ENCODE results near the gene YTHDC2. TPM values are rescaled to one million over a fixed set of nuclear protein-coding genes. Genes with fewer than 3 reads are reported as not detected.
A peak's percentile ranks its signal among the peaks of the same experiment; 100 is the strongest.

YTHDC2 gene
- total and polyA plus RNA-seq, 2 of the 13 experiments (the other 11 are each of a cell fraction or from before 2014, with no cell fraction given), result 6.7 to 17.8 TPM

DNA sequence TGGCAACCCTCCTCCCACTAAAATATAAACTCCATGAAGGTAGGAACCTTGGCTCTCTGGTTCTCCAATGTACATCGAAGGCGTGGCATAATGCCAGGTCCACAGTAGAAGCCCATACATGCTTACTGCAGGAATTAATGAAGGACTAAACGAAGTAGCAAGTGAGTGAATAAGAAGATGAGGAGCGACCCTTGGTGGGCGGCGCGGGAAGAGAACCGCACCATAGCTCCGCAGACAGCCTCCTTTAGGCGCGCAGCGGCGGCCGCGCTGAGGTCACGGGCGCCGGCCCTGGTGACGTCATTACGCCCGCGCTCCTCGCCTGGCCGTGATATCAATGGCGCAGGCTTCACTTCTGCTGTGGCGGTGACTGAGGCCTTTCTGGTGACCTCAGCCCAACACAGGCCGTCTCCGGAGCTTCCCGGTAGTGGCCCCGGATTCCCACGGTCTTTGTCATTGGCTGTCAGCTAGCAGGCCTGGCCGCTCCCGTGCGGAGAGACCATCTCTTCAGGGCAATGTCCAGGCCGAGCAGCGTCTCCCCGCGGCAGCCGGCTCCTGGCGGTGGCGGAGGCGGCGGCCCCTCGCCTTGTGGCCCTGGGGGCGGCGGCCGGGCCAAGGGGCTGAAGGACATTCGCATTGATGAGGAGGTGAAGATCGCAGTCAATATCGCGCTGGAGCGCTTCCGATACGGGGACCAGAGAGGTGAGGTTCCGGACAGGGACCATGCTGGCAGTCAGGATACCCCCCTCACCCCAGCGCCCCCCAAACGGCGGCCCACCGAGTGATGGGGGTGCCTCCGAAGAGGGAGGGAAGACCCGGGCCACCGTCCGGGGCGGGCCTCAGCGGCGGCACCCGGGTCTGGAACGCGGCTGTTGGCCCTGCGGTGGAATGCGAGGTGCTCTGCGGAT lies at the start of gene YTHDC2 (continued):
- TF ChIP-seq, protein P1, sequence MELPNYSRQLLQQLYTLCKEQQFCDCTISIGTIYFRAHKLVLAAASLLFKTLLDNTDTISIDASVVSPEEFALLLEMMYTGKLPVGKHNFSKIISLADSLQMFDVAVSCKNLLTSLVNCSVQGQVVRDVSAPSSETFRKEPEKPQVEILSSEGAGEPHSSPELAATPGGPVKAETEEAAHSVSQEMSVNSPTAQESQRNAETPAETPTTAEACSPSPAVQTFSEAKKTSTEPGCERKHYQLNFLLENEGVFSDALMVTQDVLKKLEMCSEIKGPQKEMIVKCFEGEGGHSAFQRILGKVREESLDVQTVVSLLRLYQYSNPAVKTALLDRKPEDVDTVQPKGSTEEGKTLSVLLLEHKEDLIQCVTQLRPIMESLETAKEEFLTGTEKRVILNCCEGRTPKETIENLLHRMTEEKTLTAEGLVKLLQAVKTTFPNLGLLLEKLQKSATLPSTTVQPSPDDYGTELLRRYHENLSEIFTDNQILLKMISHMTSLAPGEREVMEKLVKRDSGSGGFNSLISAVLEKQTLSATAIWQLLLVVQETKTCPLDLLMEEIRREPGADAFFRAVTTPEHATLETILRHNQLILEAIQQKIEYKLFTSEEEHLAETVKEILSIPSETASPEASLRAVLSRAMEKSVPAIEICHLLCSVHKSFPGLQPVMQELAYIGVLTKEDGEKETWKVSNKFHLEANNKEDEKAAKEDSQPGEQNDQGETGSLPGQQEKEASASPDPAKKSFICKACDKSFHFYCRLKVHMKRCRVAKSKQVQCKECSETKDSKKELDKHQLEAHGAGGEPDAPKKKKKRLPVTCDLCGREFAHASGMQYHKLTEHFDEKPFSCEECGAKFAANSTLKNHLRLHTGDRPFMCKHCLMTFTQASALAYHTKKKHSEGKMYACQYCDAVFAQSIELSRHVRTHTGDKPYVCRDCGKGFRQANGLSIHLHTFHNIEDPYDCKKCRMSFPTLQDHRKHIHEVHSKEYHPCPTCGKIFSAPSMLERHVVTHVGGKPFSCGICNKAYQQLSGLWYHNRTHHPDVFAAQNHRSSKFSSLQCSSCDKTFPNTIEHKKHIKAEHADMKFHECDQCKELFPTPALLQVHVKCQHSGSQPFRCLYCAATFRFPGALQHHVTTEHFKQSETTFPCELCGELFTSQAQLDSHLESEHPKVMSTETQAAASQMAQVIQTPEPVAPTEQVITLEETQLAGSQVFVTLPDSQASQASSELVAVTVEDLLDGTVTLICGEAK (IDR thresholded peaks at IDR 0.05), result no peak
- TF ChIP-seq, protein P1 (CRISPR knock-in tag; IDR thresholded peaks at IDR 0.05), result peak; percentile 66; the same call in 1 of the 2 replicates
- TF ChIP-seq ZNF12 (CRISPR knock-in tag; IDR thresholded peaks at IDR 0.05) (0 out of 2 replicates have a peak, but pooled peaks have one; percentile 28), CEBPG (CRISPR knock-in tag; IDR thresholded peaks at IDR 0.05) (peak; percentile 32), JUND (CRISPR knock-in tag; IDR thresholded peaks at IDR 0.05) (peak; percentile 88), PHF21A (CRISPR knock-in tag; IDR thresholded peaks at IDR 0.05) (peak; percentile 64; the same call in 1 of the 2 replicates), ZFY (CRISPR knock-in tag; IDR thresholded peaks at IDR 0.05) (peak; percentile 97), NONO (IDR thresholded peaks at IDR 0.05) (no peak), NONO (CRISPR knock-in tag; conservative IDR thresholded peaks at IDR 0.05) (peak; percentile 69; the same call in 1 of the 2 replicates), HMGA1 (CRISPR knock-in tag; conservative IDR thresholded peaks at IDR 0.05) (no peak), CREM (IDR thresholded peaks at IDR 0.05) (peak; percentile 81), CREM (CRISPR knock-in tag; IDR thresholded peaks at IDR 0.05) (peak; percentile 50; the same call in 1 of the 2 replicates), ZNF3 (CRISPR knock-in tag; IDR thresholded peaks at IDR 0.05) (no peak)
- TF ChIP-seq, protein P2, sequence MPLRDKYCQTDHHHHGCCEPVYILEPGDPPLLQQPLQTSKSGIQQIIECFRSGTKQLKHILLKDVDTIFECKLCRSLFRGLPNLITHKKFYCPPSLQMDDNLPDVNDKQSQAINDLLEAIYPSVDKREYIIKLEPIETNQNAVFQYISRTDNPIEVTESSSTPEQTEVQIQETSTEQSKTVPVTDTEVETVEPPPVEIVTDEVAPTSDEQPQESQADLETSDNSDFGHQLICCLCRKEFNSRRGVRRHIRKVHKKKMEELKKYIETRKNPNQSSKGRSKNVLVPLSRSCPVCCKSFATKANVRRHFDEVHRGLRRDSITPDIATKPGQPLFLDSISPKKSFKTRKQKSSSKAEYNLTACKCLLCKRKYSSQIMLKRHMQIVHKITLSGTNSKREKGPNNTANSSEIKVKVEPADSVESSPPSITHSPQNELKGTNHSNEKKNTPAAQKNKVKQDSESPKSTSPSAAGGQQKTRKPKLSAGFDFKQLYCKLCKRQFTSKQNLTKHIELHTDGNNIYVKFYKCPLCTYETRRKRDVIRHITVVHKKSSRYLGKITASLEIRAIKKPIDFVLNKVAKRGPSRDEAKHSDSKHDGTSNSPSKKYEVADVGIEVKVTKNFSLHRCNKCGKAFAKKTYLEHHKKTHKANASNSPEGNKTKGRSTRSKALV (CRISPR knock-in tag; IDR thresholded peaks at IDR 0.05), result 0 out of 2 replicates have a peak, but pooled peaks have one; percentile 58
- TF ChIP-seq, protein P3, sequence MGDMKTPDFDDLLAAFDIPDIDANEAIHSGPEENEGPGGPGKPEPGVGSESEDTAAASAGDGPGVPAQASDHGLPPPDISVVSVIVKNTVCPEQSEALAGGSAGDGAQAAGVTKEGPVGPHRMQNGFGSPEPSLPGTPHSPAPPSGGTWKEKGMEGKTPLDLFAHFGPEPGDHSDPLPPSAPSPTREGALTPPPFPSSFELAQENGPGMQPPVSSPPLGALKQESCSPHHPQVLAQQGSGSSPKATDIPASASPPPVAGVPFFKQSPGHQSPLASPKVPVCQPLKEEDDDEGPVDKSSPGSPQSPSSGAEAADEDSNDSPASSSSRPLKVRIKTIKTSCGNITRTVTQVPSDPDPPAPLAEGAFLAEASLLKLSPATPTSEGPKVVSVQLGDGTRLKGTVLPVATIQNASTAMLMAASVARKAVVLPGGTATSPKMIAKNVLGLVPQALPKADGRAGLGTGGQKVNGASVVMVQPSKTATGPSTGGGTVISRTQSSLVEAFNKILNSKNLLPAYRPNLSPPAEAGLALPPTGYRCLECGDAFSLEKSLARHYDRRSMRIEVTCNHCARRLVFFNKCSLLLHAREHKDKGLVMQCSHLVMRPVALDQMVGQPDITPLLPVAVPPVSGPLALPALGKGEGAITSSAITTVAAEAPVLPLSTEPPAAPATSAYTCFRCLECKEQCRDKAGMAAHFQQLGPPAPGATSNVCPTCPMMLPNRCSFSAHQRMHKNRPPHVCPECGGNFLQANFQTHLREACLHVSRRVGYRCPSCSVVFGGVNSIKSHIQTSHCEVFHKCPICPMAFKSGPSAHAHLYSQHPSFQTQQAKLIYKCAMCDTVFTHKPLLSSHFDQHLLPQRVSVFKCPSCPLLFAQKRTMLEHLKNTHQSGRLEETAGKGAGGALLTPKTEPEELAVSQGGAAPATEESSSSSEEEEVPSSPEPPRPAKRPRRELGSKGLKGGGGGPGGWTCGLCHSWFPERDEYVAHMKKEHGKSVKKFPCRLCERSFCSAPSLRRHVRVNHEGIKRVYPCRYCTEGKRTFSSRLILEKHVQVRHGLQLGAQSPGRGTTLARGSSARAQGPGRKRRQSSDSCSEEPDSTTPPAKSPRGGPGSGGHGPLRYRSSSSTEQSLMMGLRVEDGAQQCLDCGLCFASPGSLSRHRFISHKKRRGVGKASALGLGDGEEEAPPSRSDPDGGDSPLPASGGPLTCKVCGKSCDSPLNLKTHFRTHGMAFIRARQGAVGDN (CRISPR knock-in tag; IDR thresholded peaks at IDR 0.05), result peak; percentile 97

Measured in HepG2 (cell line).